Keratinocyte (primary cell): ENCODE measurements around the gene LEKR1.

Source experiments
- CTCF ChIP-seq, 3 experiments: IDR thresholded peaks in 1 of 3; conservative IDR thresholded peaks in 1 of 3; optimal IDR thresholded peaks in 1 of 3; 2 replicates in 2 of 3; 3 replicates in 1 of 3; pipeline versions ENCODE3 to v1.5.1; 2011; ENCODE audit warnings: low read length in 3 of 3, mild to moderate bottlenecking in 3 of 3, moderate library complexity in 2 of 3, control low read depth in 1 of 3, inconsistent platforms in 1 of 3; ENCODE audit not compliant: insufficient read depth in 2 of 3; ENCODE audit errors: extremely low read depth in 1 of 3
- EZH2 ChIP-seq: IDR thresholded peaks from one replicate; pipeline ENCODE4 v1.6.1; 2012; ENCODE audit warnings: inconsistent platforms, mild to moderate bottlenecking, low read length, moderate library complexity

DNA sequence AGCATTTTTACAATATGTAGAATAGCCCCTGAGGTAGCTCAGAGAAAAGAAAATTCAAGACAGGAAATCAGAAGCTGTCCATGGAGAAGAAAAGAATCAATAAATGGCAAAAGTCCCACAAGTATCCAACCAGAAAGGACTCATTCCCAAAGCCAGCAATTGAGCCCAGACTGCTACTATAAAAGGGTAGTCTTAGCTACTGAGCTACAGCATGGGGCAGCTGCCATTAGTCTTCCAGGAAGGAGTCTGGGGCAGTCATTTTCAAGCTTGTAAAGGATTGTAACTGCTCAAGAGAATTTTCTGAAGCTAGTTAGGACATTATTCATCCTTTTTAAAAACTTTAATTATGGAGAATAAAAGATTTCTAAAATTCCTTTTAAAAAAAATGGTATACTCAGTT, 10.5 kb downstream of the LEKR1 start:
- TF ChIP-seq CTCF (optimal IDR thresholded peaks at IDR 0.05 in 1 of 3, IDR thresholded peaks at IDR 0.05 in 1 of 3, conservative IDR thresholded peaks at IDR 0.05 in 1 of 3; ENCODE audit: extremely low read depth in 1 of 3, insufficient read depth in 2 of 3, low read length in 3 of 3) (no peak), EZH2 (no peak)
